Heart left ventricle (tissue), 13 donors: ENCODE data around the gene IL7R.

Experiments
- POLR2A ChIP-seq, 2 donors: fragments of 450-650 bp; IDR thresholded peaks; one replicate each; pipeline ENCODE4 v1.6.1; 2017; ENCODE audit warnings: antibody characterized with exemption in 2 of 2, mild to moderate bottlenecking in 2 of 2, moderate library complexity in 2 of 2
- TF ChIP-seq, protein P1 (sequence below), 12 donors: fragments of 200-600 bp; sonication (generic) in 4 of 12; IDR thresholded peaks; one replicate each; pipeline versions ENCODE4 v1.5.0 to v1.8.0; 2018 to 2022; ENCODE audit warnings: antibody characterized with exemption in 12 of 12, mild to moderate bottlenecking in 5 of 12
- donor health status: ischemic (EF 13 %, LVEDD 7.1; RV severe dilation, severe dysfunction).
- donor health status: DM: no; HTN: yes; CAD: no.
- donor health status: DM: no; HTN: no; CAD: no.
- donor health status: ischemic (EF 25% LVEDD 6.9; RV normal size, moderate dysfunction).
- donor health status: ischemic (EF 25% LVEDD 5.7; RV mildly dilated, moderate dysfunction).
- donor health status: ischemic (EF 35%, LVEDD 5.7; RV mildly dilated, moderate dysfunction).
- donor health status: nonischemic (EF 11% LVEDD 7.7; RV severe dilation, severe dysfunction).
- donor health status: DM: yes; HTN: yes; CAD: no.
- donor health status: PGD.
- donor health status: ischemic (EF 29% LVEDD 5.4; RV normal size, mild dysfunction).
- donor health status: nonischemic (EF 23%, LVEDD 6.1; RV moderate dilation, normal function).

DNA sequence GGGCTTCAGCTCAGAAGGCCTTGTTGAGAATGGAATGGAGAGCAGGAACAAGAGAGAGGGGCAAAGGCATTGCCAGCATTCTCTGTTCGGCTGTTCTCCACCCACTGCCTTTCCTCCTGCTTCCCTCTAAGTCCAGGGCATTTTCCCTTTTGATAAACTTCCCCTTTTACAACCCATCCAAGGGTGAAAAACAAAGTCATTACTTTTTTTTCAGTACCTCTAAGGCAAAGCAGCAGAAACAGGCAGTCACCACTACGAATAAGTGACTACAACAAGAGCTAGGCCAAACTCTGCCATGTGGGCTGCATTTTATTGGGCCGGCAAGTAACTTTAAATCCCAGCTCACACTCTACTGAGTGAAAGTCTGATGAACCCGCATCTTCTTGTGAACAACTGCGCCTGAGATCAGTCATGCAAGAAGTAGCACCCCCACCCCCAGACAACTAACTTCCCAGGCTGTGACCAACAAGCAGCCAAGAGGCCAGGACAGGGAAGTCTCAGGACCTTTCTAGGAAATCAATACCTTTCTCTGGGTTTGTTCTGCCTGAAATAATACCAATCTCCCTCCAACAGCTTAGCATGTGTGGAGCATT, 13.1 kb downstream of the IL7R start:
- TF ChIP-seq, protein P1, sequence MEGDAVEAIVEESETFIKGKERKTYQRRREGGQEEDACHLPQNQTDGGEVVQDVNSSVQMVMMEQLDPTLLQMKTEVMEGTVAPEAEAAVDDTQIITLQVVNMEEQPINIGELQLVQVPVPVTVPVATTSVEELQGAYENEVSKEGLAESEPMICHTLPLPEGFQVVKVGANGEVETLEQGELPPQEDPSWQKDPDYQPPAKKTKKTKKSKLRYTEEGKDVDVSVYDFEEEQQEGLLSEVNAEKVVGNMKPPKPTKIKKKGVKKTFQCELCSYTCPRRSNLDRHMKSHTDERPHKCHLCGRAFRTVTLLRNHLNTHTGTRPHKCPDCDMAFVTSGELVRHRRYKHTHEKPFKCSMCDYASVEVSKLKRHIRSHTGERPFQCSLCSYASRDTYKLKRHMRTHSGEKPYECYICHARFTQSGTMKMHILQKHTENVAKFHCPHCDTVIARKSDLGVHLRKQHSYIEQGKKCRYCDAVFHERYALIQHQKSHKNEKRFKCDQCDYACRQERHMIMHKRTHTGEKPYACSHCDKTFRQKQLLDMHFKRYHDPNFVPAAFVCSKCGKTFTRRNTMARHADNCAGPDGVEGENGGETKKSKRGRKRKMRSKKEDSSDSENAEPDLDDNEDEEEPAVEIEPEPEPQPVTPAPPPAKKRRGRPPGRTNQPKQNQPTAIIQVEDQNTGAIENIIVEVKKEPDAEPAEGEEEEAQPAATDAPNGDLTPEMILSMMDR (IDR thresholded peaks at IDR 0.05) = no peak
- TF ChIP-seq POLR2A (IDR thresholded peaks at IDR 0.05) = no peak
